GM23248 (cell line): Measurements from ENCODE around the gene LSM14B. TPM values are rescaled to one million over a fixed set of nuclear protein-coding genes. Genes with fewer than 3 reads are reported as not detected.

Source experiments
- DNase-seq: peaks from one replicate; pipeline ENCODE4 v3.0.0-alpha.2; 2015
- H2AFZ ChIP-seq: fragments of 200-600 bp; sonication (generic); 2 replicates; pipeline ENCODE4 v1.6.1; 2016; ENCODE audit warnings: antibody characterized with exemption
- H3F3A ChIP-seq: fragments of 200-600 bp; sonication (generic); 2 replicates; pipeline ENCODE4 v1.6.1; 2016; ENCODE audit warnings: mild to moderate bottlenecking, antibody characterized with exemption, mixed run types; ENCODE audit not compliant: insufficient read depth
- H3K27ac ChIP-seq: fragments of 200-600 bp; sonication (generic); 2 replicates; pipeline ENCODE4 v1.5.1; 2016; ENCODE audit warnings: mild to moderate bottlenecking
- H3K27me3 ChIP-seq: fragments of 200-600 bp; sonication (generic); replicated peaks from 2 replicates; pipeline ENCODE4 v1.6.1; 2016; ENCODE audit warnings: mild to moderate bottlenecking; ENCODE audit not compliant: insufficient read depth
- H3K36me3 ChIP-seq: fragments of 200-600 bp; sonication (generic); 2 replicates; pipeline ENCODE4 v1.6.1; 2016; ENCODE audit warnings: low read depth, mild to moderate bottlenecking
- H3K4me1 ChIP-seq: fragments of 200-600 bp; sonication (generic); 2 replicates; pipeline ENCODE4 v1.6.1; 2016; ENCODE audit warnings: mild to moderate bottlenecking; ENCODE audit not compliant: insufficient read depth
- H3K4me2 ChIP-seq: fragments of 200-600 bp; sonication (generic); one replicate; pipeline ENCODE4 v1.6.1; 2016; ENCODE audit warnings: mild to moderate bottlenecking; ENCODE audit not compliant: unreplicated experiment
- H3K4me3 ChIP-seq: fragments of 200-600 bp; sonication (generic); 2 replicates; pipeline ENCODE4 v1.5.1; 2016; ENCODE audit warnings: mild to moderate bottlenecking
- H3K79me2 ChIP-seq: fragments of 200-600 bp; sonication (generic); 2 replicates; pipeline ENCODE4 v1.6.1; 2016; ENCODE audit warnings: mild to moderate bottlenecking; ENCODE audit not compliant: insufficient read depth
- H3K9ac ChIP-seq: fragments of 200-600 bp; sonication (generic); 2 replicates; pipeline ENCODE4 v1.6.1; 2016; ENCODE audit warnings: mild to moderate bottlenecking
- H3K9me2 ChIP-seq: fragments of 200-600 bp; sonication (generic); 2 replicates; pipeline ENCODE4 v1.6.1; 2016; ENCODE audit warnings: mixed run types, mild to moderate bottlenecking, moderate library complexity; ENCODE audit not compliant: insufficient read depth
- H3K9me3 ChIP-seq: fragments of 200-600 bp; sonication (generic); one replicate; pipeline ENCODE4 v1.6.1; 2017; ENCODE audit warnings: low read depth
- H4K20me1 ChIP-seq: fragments of 200-600 bp; sonication (generic); 2 replicates; pipeline ENCODE4 v1.6.0; 2016; ENCODE audit not compliant: insufficient read depth
- EZH2 ChIP-seq: fragments of 200-600 bp; sonication (generic); IDR thresholded peaks from 2 replicates; pipeline ENCODE4 v1.6.1; 2018; ENCODE audit warnings: antibody characterized with exemption, mild to moderate bottlenecking; ENCODE audit not compliant: insufficient read depth, poor library complexity, severe bottlenecking
- EZH2phosphoT487 ChIP-seq: fragments of 200-600 bp; sonication (generic); IDR thresholded peaks from 2 replicates; pipeline ENCODE4 v1.6.1; 2018; ENCODE audit warnings: antibody characterized with exemption, moderate library complexity, mild to moderate bottlenecking, low read depth; ENCODE audit not compliant: insufficient read depth
- WGBS, 2 experiments: methylation state at CpG; one replicate each; pipeline ENCODE4 v1.1.6; 2015 to 2017; ENCODE audit warnings: low lambda C conversion rate in 2 of 2, low coverage in 1 of 2; ENCODE audit errors: missing lambda C conversion rate in 2 of 2; 5-methylcytosine and 5-hydroxymethylcytosine counted together
- in situ Hi-C: fragments of 300-500 bp; cut with MboI; formaldehyde crosslinking; loops from 2 replicates; pipeline ENCODE4 v1.15.0; 2020
- polyA plus RNA-seq: library from polyadenylated mRNA; unstranded; fragments of >200 nt; fragmentation: Nextera tagmentation; extraction: Ambion mirVana; gene quantifications from 2 replicates; pipeline ENCODE4 v1.2.1, GENCODE V29; 2016
- total RNA-seq: library from RNA; depleted of rRNA; stranded (reverse); fragments of >200 nt; shearing (Covaris generic); gene quantifications from 2 replicates; pipeline ENCODE4 v1.2.3, GENCODE V29; 2014

The LSM14B gene
- total and polyA plus RNA-seq, 2 experiments from 2014 or later, result 1.3 to 28.0 TPM

DNA sequence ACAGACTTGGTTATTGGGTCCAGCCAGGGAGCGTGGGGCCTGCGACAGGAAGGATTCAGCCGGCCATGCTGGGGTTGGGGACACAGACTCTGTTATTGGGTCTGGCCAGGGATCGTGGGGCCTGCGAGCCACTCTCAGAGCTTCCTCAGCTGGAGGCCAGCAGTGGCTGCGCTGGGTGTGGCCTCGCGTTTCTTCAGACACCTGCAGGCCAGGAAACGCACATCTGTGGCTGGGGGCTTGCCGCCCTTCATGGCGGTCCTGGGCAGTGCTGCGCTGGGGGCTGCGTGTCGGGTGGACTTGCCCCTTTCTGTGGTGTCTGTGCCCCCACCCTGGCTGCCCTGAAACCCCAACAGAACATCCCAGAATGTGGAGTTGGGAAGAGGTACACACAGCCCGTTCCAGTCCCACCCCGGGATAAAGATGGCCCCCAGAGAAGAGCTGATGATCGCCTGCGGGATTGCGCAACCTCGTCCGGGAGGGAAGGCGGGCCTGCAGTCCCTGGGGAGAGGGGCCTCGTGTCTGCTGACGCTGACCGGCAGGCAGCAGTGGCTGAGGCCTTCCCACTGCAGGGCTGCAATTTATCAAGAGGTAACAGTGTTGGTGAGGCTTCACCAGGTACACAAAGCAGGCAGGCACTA, 43.6 kb downstream of the LSM14B start:
- Histone ChIP-seq H3K4me1 (peaks cover 8% of the 10 kb centered on the region; the same call in 1 of the 2 replicates), H3K9me2 (no peaks in the 10 kb centered on the region), H3F3A (no peaks in the 10 kb centered on the region), H3K4me3 (no peak overlapping the region), H2AFZ (no peak overlapping the region), H3K36me3 (no peaks in the 10 kb centered on the region; the same call in 1 of the 2 replicates), H3K27me3 (no peaks in the 10 kb centered on the region), H3K9me3 (no peaks in the 10 kb centered on the region), H3K79me2 (0 out of 2 replicates have a peak, but pooled peaks cover 7% of the 10 kb centered on the region), H3K27ac (no peak overlapping the region), H3K4me2 (no peak overlapping the region), H4K20me1 (no peaks in the 10 kb centered on the region), H3K9ac (no peak overlapping the region)
- TF ChIP-seq EZH2 (no peak), EZH2phosphoT487 (no peak)
- 73 to 79% methylated on average over 23 to 25 of the region's 25 CpGs for WGBS, 2 experiments
- DNase-seq, result no peak
- in situ Hi-C loops, result no loop called here

- no peak overlapping the region for H3K4me3 ChIP-seq
- in situ Hi-C loops, result no loop called here
- no peaks in the 10 kb centered on the region; the same call in 1 of the 2 replicates for H3K36me3 ChIP-seq
- no peak overlapping the region for H3K27ac ChIP-seq
- no peaks in the 10 kb centered on the region for H3K27me3 ChIP-seq
- H3F3A ChIP-seq, result no peaks in the 10 kb centered on the region
- H3K79me2 ChIP-seq, result no peaks in the 10 kb centered on the region
- H3K9ac ChIP-seq, result no peak overlapping the region
- H3K9me3 ChIP-seq, result no peaks in the 10 kb centered on the region
- TF ChIP-seq EZH2phosphoT487 (no peak), EZH2 (no peak)
- DNase-seq, result no peak
- H4K20me1 ChIP-seq, result no peaks in the 10 kb centered on the region
- 78 to 87% methylated on average over 6 of the region's 6 CpGs for WGBS, 2 experiments
- no peak overlapping the region for H2AFZ ChIP-seq
- H3K4me2 ChIP-seq, result no peak overlapping the region
- H3K4me1 ChIP-seq, result no peaks in the 10 kb centered on the region
- H3K9me2 ChIP-seq, result no peaks in the 10 kb centered on the region
Observed at GRCh38 chr20:62167474-62167873, 45.2 kb downstream of the LSM14B start.

DNA sequence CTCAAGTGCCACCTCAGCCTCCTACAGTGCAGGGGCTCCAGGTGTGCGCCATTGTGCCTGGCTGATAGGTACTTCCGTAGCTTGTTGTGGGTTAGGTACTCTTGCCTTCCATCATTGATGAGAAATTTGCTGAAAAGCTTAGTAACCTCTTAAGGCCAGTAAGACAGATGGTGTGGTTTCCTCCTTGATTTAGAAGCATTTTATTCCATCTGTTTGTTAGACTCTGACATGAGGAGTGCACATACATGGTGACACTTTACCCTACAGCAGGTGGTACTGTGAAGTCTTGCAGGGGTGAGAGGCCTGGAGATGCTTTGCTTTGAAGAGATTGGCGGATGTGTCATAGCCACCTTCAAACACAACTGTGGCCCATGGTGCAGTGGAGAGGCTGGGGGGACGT, 45.8 kb downstream of the LSM14B start:
- no peak overlapping the region for H3K4me2 ChIP-seq
- no peak overlapping the region for H3K4me3 ChIP-seq
- no peak for DNase-seq
- H3K27me3 ChIP-seq, result no peaks in the 10 kb centered on the region
- no peak overlapping the region for H3K9ac ChIP-seq
- H3F3A ChIP-seq, result no peaks in the 10 kb centered on the region
- H3K4me1 ChIP-seq, result no peaks in the 10 kb centered on the region
- no peaks in the 10 kb centered on the region for H3K79me2 ChIP-seq
- no peaks in the 10 kb centered on the region for H3K9me3 ChIP-seq
- no peaks in the 10 kb centered on the region; the same call in 1 of the 2 replicates for H3K36me3 ChIP-seq
- H2AFZ ChIP-seq, result no peak overlapping the region
- no peaks in the 10 kb centered on the region for H3K9me2 ChIP-seq
- no peaks in the 10 kb centered on the region for H4K20me1 ChIP-seq
- in situ Hi-C loops, result no loop called here
- WGBS, 2 experiments, result 86 to 93% methylated on average over 4 of the region's 4 CpGs
- TF ChIP-seq EZH2phosphoT487, result no peak
- TF ChIP-seq EZH2, result no peak
- H3K27ac ChIP-seq, result no peak overlapping the region

- DNase-seq, result no peak
- Histone ChIP-seq H3K4me3 (no peak overlapping the region), H4K20me1 (no peaks in the 10 kb centered on the region), H3K9me3 (no peaks in the 10 kb centered on the region), H3K9ac (no peak overlapping the region), H3K36me3 (no peaks in the 10 kb centered on the region; the same call in 1 of the 2 replicates), H3K79me2 (no peaks in the 10 kb centered on the region), H3K27me3 (no peaks in the 10 kb centered on the region), H3F3A (no peaks in the 10 kb centered on the region), H3K27ac (no peak overlapping the region), H3K9me2 (no peaks in the 10 kb centered on the region), H3K4me1 (no peaks in the 10 kb centered on the region), H3K4me2 (no peak overlapping the region), H2AFZ (no peak overlapping the region)
- WGBS, 2 experiments, result 94% methylated on average over 13 to 23 of the region's 23 CpGs
- in situ Hi-C loops, result no loop called here
- no peak for TF ChIP-seq EZH2phosphoT487
Observed at GRCh38 chr20:62168890-62169435, 46.7 kb downstream of the LSM14B start.
